Measurements from ENCODE around the gene RIC8A. TPM values are rescaled to one million over a fixed set of nuclear protein-coding genes. Genes with fewer than 3 reads are reported as not detected.

The RIC8A gene
- total and polyA plus RNA-seq, 9 donors, result 33.6 to 119 (median 83.8) TPM

- Histone ChIP-seq H3K27ac (no peak overlapping the region), H3K9me3 (no peaks in the 10 kb centered on the region), H3K27me3 (no peaks in the 10 kb centered on the region), H3K4me3 (no peak overlapping the region), H3K36me3 (no peaks in the 10 kb centered on the region), H3K4me1 (ENCODE audit: insufficient read depth) (no peaks in the 10 kb centered on the region)
- 82 to 92% (median 82%) methylated on average over 4 of the region's 4 CpGs for WGBS, 3 donors
- no peak for DNase-seq
- intact Hi-C loops (cut with DNase I), result no loop called here
- TF ChIP-seq POLR2A (IDR thresholded peaks at IDR 0.05) (no peak), EP300 (IDR thresholded peaks at IDR 0.05) (no peak), CTCF (IDR thresholded peaks at IDR 0.05) (no peak)
Measured at GRCh38 chr11:261624-262023, 54.1 kb downstream of the RIC8A start.

Other genes with a start within 250 kb of the RIC8A start
- not detected for gene SCGB1C1, start 14.6 kb upstream of the RIC8A start, total RNA-seq
- not detected for gene SCGB1C1, start 14.6 kb upstream of the RIC8A start, polyA plus RNA-seq
- 10 to 100 TPM; 24.6 to 76.6 (median 65.5) TPM for gene BET1L, start 309 bp upstream of the RIC8A start, total RNA-seq
- gene BET1L, start 309 bp upstream of the RIC8A start, polyA plus RNA-seq, result 10 to 100 TPM; 38.9 to 51.6 TPM
- gene SIRT3, start 28.6 kb downstream of the RIC8A start, total RNA-seq, result 10 to 100 TPM; 11.1 to 24.4 (median 22.7) TPM
- gene SIRT3, start 28.6 kb downstream of the RIC8A start, polyA plus RNA-seq, result 10 to 100 TPM; 17.4 to 21.5 TPM
- gene PSMD13, start 29.3 kb downstream of the RIC8A start, total RNA-seq, result 10 to 100 TPM; 66.2 to 80.1 (median 75.8) TPM
- 10 to 100 TPM; 74.9 to 88.9 TPM for gene PSMD13, start 29.3 kb downstream of the RIC8A start, polyA plus RNA-seq
- 1 to 10 TPM in 1 of 7 donors, under 1 TPM in 4, not detected in 2; 0.15 to 1.1 (median 0.20) TPM for gene NLRP6, start 70.7 kb downstream of the RIC8A start, total RNA-seq
- under 1 TPM in 1 of 2 donors, not detected in 1; 0.02 TPM for gene NLRP6, start 70.7 kb downstream of the RIC8A start, polyA plus RNA-seq
- 10 to 100 TPM in 4 of 7 donors, 1 to 10 TPM in 3; 3.3 to 21.3 (median 10.6) TPM for gene PGGHG, start 81.4 kb downstream of the RIC8A start, total RNA-seq
- gene PGGHG, start 81.4 kb downstream of the RIC8A start, polyA plus RNA-seq, result 1 to 10 TPM in 1 of 2 donors, under 1 TPM in 1; 0.25 to 6.1 TPM
- not detected for gene IFITM5, start 91.8 kb downstream of the RIC8A start, total RNA-seq
- not detected for gene IFITM5, start 91.8 kb downstream of the RIC8A start, polyA plus RNA-seq
- 1,000 to 10,000 TPM in 1 of 7 donors, 100 to 1,000 TPM in 6; 207 to 1,149 (median 546) TPM for gene IFITM2, start 100.1 kb downstream of the RIC8A start, total RNA-seq
- gene IFITM2, start 100.1 kb downstream of the RIC8A start, polyA plus RNA-seq, result 100 to 1,000 TPM; 306 to 616 TPM
- 100 to 1,000 TPM; 317 to 760 (median 496) TPM for gene IFITM1, start 106.3 kb downstream of the RIC8A start, total RNA-seq
- 100 to 1,000 TPM; 211 to 748 TPM for gene IFITM1, start 106.3 kb downstream of the RIC8A start, polyA plus RNA-seq
- 1,000 to 10,000 TPM in 2 of 7 donors, 100 to 1,000 TPM in 5; 150 to 1,394 (median 665) TPM for gene IFITM3, start 113.2 kb downstream of the RIC8A start, total RNA-seq
- 1,000 to 10,000 TPM in 1 of 2 donors, 100 to 1,000 TPM in 1; 506 to 1,096 TPM for gene IFITM3, start 113.2 kb downstream of the RIC8A start, polyA plus RNA-seq
- gene B4GALNT4, start 161.8 kb downstream of the RIC8A start, total RNA-seq, result 10 to 100 TPM; 14.7 to 90.3 (median 52.5) TPM
- 10 to 100 TPM in 1 of 2 donors, 1 to 10 TPM in 1; 1.3 to 58.1 TPM for gene B4GALNT4, start 161.8 kb downstream of the RIC8A start, polyA plus RNA-seq
- gene PKP3, start 186.5 kb downstream of the RIC8A start, total RNA-seq, result 10 to 100 TPM in 1 of 7 donors, 1 to 10 TPM in 4, under 1 TPM in 2; 0.30 to 56.8 (median 3.4) TPM
- under 1 TPM in 1 of 2 donors, not detected in 1; 0.21 TPM for gene PKP3, start 186.5 kb downstream of the RIC8A start, polyA plus RNA-seq
- 10 to 100 TPM; 15.0 to 52.6 (median 27.5) TPM for gene SIGIRR, start 207.3 kb downstream of the RIC8A start, total RNA-seq
- 10 to 100 TPM in 1 of 2 donors, 1 to 10 TPM in 1; 1.5 to 39.5 TPM for gene SIGIRR, start 207.3 kb downstream of the RIC8A start, polyA plus RNA-seq
- gene ANO9, start 234.3 kb downstream of the RIC8A start, total RNA-seq, result 10 to 100 TPM in 1 of 7 donors, 1 to 10 TPM in 2, under 1 TPM in 4; 0.15 to 11.4 (median 0.82) TPM
- under 1 TPM; 0.12 to 0.31 TPM for gene ANO9, start 234.3 kb downstream of the RIC8A start, polyA plus RNA-seq
- 10 to 100 TPM; 34.4 to 56.5 (median 42.7) TPM for gene PTDSS2, start 242.6 kb downstream of the RIC8A start, total RNA-seq
- gene PTDSS2, start 242.6 kb downstream of the RIC8A start, polyA plus RNA-seq, result 10 to 100 TPM; 17.1 to 38.6 TPM

All from ovary (tissue), 9 donors.